ENCODE results near the gene C10orf67.

DNA sequence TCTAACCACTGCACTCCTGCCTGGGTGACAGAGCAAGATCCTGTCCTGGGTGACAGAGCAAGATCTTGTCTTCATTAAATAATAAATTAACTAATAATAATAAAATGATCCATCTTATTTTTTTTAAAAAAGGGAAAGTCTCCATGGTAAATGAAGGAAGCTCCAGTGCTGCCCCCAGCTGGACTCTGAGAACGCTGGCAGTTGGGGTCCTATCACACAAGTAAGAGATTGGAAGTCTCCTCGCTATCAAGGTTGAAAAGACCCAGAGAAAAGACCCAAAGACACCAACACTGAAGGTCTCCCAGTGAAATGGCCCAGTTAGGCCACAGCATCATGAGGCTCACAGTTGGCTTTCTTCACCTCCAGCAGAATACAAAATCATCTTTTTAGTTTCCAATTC is 13.8 kb upstream of the C10orf67 start:
- TF ChIP-seq CTCF (conservative IDR thresholded peaks at IDR 0.05; ENCODE audit: low read depth, low read length) (no peak), EZH2 (IDR thresholded peaks at IDR 0.05; ENCODE audit: low read length, unreplicated experiment) (no peak), EZH2phosphoT487 (IDR thresholded peaks at IDR 0.05; ENCODE audit: borderline replicate concordance, low read length) (no peak)
